ENCODE data around the gene IL22RA1. TPM values are rescaled to one million over a fixed set of nuclear protein-coding genes. Genes with fewer than 3 reads are reported as not detected.
A peak's percentile ranks its signal among the peaks of the same experiment; 100 is the strongest.

IL22RA1 gene
- total RNA-seq, 1 donor from 2014 or later, result not detected

- Histone ChIP-seq H3K36me3 (ENCODE audit: insufficient read depth, low read length) (no peaks in the 10 kb centered on the region), H2AFZ (ENCODE audit: low read depth, low read length) (no peak overlapping the region), H3K9ac (ENCODE audit: low read length) (no peak overlapping the region), H3K4me1 (ENCODE audit: insufficient read depth, low read length) (peaks cover under 1% of the 10 kb centered on the region), H3K9me3 (ENCODE audit: insufficient read depth, low read depth, low read length) (no peaks in the 10 kb centered on the region), H3K79me2 (ENCODE audit: insufficient read depth, low read length) (no peaks in the 10 kb centered on the region), H3K4me3 (ENCODE audit: insufficient read depth, low read depth, low read length) (no peak overlapping the region), H4K20me1 (ENCODE audit: insufficient read depth, low read length) (no peaks in the 10 kb centered on the region), H3K27ac (ENCODE audit: low read depth, low read length) (no peak overlapping the region), H3K27me3 (ENCODE audit: insufficient read depth, low read length) (peaks cover 7% of the 10 kb centered on the region), H3K4me2 (ENCODE audit: low read length) (no peak overlapping the region)
- TF ChIP-seq EZH2 (IDR thresholded peaks at IDR 0.05; ENCODE audit: insufficient read depth, low read length) (no peak), CTCF (IDR thresholded peaks at IDR 0.05; ENCODE audit: insufficient read depth, low read depth, low read length) (no peak)
- no peak overlapping the region for H3K4me3 Mint-ChIP-seq (ENCODE audit: unreplicated experiment)
- peaks cover 3% of the 10 kb centered on the region for H3K9me3 Mint-ChIP-seq (ENCODE audit: unreplicated experiment)
- DNase-seq (ENCODE audit: low read depth) (peak; percentile 63), FAIRE-seq (no peak)
- H3K27me3 Mint-ChIP-seq (ENCODE audit: low read depth, unreplicated experiment), result peaks cover 17% of the 10 kb centered on the region
- peaks cover 10% of the 10 kb centered on the region for H3K4me1 Mint-ChIP-seq (ENCODE audit: low read depth, unreplicated experiment)
- no peak overlapping the region for H3K27ac Mint-ChIP-seq (ENCODE audit: unreplicated experiment)
- no peaks in the 10 kb centered on the region for H3K36me3 Mint-ChIP-seq (ENCODE audit: low read depth, unreplicated experiment)
Observed at GRCh38 chr1:24117722-24118409, 25.1 kb downstream of the IL22RA1 start.

GRCh38 chr1:24117132-24117531 lies 25.8 kb downstream of the IL22RA1 start:
- Histone ChIP-seq H3K9ac (ENCODE audit: low read length) (no peak overlapping the region), H3K27ac (ENCODE audit: low read depth, low read length) (no peak overlapping the region), H3K4me1 (ENCODE audit: insufficient read depth, low read length) (peaks cover 8% of the 10 kb centered on the region), H3K79me2 (ENCODE audit: insufficient read depth, low read length) (no peaks in the 10 kb centered on the region), H3K4me2 (ENCODE audit: low read length) (no peak overlapping the region), H3K4me3 (ENCODE audit: insufficient read depth, low read depth, low read length) (no peak overlapping the region), H4K20me1 (ENCODE audit: insufficient read depth, low read length) (no peaks in the 10 kb centered on the region), H2AFZ (ENCODE audit: low read depth, low read length) (no peak overlapping the region), H3K36me3 (ENCODE audit: insufficient read depth, low read length) (no peaks in the 10 kb centered on the region), H3K27me3 (ENCODE audit: insufficient read depth, low read length) (peaks cover 7% of the 10 kb centered on the region), H3K9me3 (ENCODE audit: insufficient read depth, low read depth, low read length) (no peaks in the 10 kb centered on the region)
- Mint-ChIP-seq H3K27me3 (ENCODE audit: low read depth, unreplicated experiment) (peaks cover 16% of the 10 kb centered on the region), H3K36me3 (ENCODE audit: low read depth, unreplicated experiment) (no peaks in the 10 kb centered on the region), H3K9me3 (ENCODE audit: unreplicated experiment) (peaks cover 3% of the 10 kb centered on the region), H3K4me1 (ENCODE audit: low read depth, unreplicated experiment) (peaks cover 13% of the 10 kb centered on the region), H3K4me3 (ENCODE audit: unreplicated experiment) (peak overlapping the region; percentile 5), H3K27ac (ENCODE audit: unreplicated experiment) (no peak overlapping the region)
- DNase-seq (ENCODE audit: low read depth) (no peak), FAIRE-seq (no peak)
- no peak for TF ChIP-seq CTCF (IDR thresholded peaks at IDR 0.05; ENCODE audit: insufficient read depth, low read depth, low read length)
- TF ChIP-seq EZH2 (IDR thresholded peaks at IDR 0.05; ENCODE audit: insufficient read depth, low read length), result no peak

GRCh38 chr1:24114753-24115152 lies 28.2 kb downstream of the IL22RA1 start:
- H3K9me3 ChIP-seq (ENCODE audit: insufficient read depth, low read depth, low read length), result no peaks in the 10 kb centered on the region
- TF ChIP-seq CTCF (IDR thresholded peaks at IDR 0.05; ENCODE audit: insufficient read depth, low read depth, low read length) (no peak), EZH2 (IDR thresholded peaks at IDR 0.05; ENCODE audit: insufficient read depth, low read length) (no peak)
- Mint-ChIP-seq H3K4me3 (ENCODE audit: unreplicated experiment) (no peak overlapping the region), H3K36me3 (ENCODE audit: low read depth, unreplicated experiment) (no peaks in the 10 kb centered on the region), H3K27me3 (ENCODE audit: low read depth, unreplicated experiment) (peaks cover 6% of the 10 kb centered on the region), H3K9me3 (ENCODE audit: unreplicated experiment) (peaks cover 3% of the 10 kb centered on the region), H3K4me1 (ENCODE audit: low read depth, unreplicated experiment) (peaks cover 16% of the 10 kb centered on the region), H3K27ac (ENCODE audit: unreplicated experiment) (no peak overlapping the region)
- no peak overlapping the region for H2AFZ ChIP-seq (ENCODE audit: low read depth, low read length)
- peaks cover 7% of the 10 kb centered on the region for H3K27me3 ChIP-seq (ENCODE audit: insufficient read depth, low read length)
- FAIRE-seq, result no peak
- no peak overlapping the region for H3K4me2 ChIP-seq (ENCODE audit: low read length)
- no peaks in the 10 kb centered on the region for H3K36me3 ChIP-seq (ENCODE audit: insufficient read depth, low read length)
- H3K79me2 ChIP-seq (ENCODE audit: insufficient read depth, low read length), result no peaks in the 10 kb centered on the region
- H3K4me1 ChIP-seq (ENCODE audit: insufficient read depth, low read length), result peaks cover 15% of the 10 kb centered on the region
- H3K4me3 ChIP-seq (ENCODE audit: insufficient read depth, low read depth, low read length), result no peak overlapping the region
- H3K9ac ChIP-seq (ENCODE audit: low read length), result no peak overlapping the region
- no peak overlapping the region for H3K27ac ChIP-seq (ENCODE audit: low read depth, low read length)
- DNase-seq (ENCODE audit: low read depth), result no peak
- H4K20me1 ChIP-seq (ENCODE audit: insufficient read depth, low read length), result no peaks in the 10 kb centered on the region

All from astrocyte (in vitro differentiated cells and primary cell).